BE2C (cell line): ENCODE measurements around the gene RABGEF1.
"Not testable (repeated sequence)": the region's sequence is repeated elsewhere in the genome, so short reads cannot be mapped to it uniquely, and the experiment has no call there.

ENCODE experiments used
- DNase-seq: peaks from one replicate; pipeline ENCODE4 v3.0.0-alpha.2; 2020
- H3K27me3 ChIP-seq: fragments of 250-450 bp; sonication (Bioruptor Pico); 2 replicates; pipeline ENCODE4 v1.5.1; 2020; ENCODE audit warnings: mild to moderate bottlenecking
- H3K36me3 ChIP-seq: fragments of 250-450 bp; sonication (Bioruptor Pico); 2 replicates; pipeline ENCODE4 v1.5.1; 2020; ENCODE audit warnings: mild to moderate bottlenecking
- H3K4me1 ChIP-seq: fragments of 250-450 bp; sonication (Bioruptor Pico); 2 replicates; pipeline ENCODE4 v1.5.1; 2020
- H3K4me3 ChIP-seq: 2 replicates; pipeline ENCODE4 v1.5.1; 2011; ENCODE audit warnings: low read depth, low read length
- H3K9me3 ChIP-seq: fragments of 250-450 bp; sonication (Bioruptor Pico); 2 replicates; pipeline ENCODE4 v1.5.1; 2020
- CTCF ChIP-seq: IDR thresholded peaks from 2 replicates; pipeline ENCODE4 v1.5.1; 2012; ENCODE audit warnings: mild to moderate bottlenecking, low read depth, low read length

The RABGEF1 gene

GRCh38 chr7:66837661-66838060, 97.1 kb downstream of the RABGEF1 start:
- Histone ChIP-seq H3K36me3 (no peaks in the 10 kb centered on the region), H3K27me3 (no peaks in the 10 kb centered on the region), H3K4me3 (no peak overlapping the region), H3K4me1 (no peaks in the 10 kb centered on the region), H3K9me3 (no peaks in the 10 kb centered on the region; the same call in 1 of the 2 replicates)
- TF ChIP-seq CTCF: no peak
- DNase-seq: no peak

- no peaks in the 10 kb centered on the region; the same call in 1 of the 2 replicates for H3K9me3 ChIP-seq
- no peaks in the 10 kb centered on the region for H3K36me3 ChIP-seq
- H3K4me3 ChIP-seq: no peak overlapping the region
- H3K4me1 ChIP-seq: no peaks in the 10 kb centered on the region
- no peaks in the 10 kb centered on the region for H3K27me3 ChIP-seq
- DNase-seq: no peak
- TF ChIP-seq CTCF: no peak
These were observed 99.3 kb downstream of the RABGEF1 start for GRCh38 chr7:66839814-66840213.

- TF ChIP-seq CTCF: no peak
- Histone ChIP-seq H3K4me1 (no peaks in the 10 kb centered on the region), H3K9me3 (no peaks in the 10 kb centered on the region; the same call in 1 of the 2 replicates), H3K36me3 (no peaks in the 10 kb centered on the region), H3K4me3 (no peak overlapping the region), H3K27me3 (no peaks in the 10 kb centered on the region)
- peak; percentile 0 for DNase-seq
These were observed 99.8 kb downstream of the RABGEF1 start for GRCh38 chr7:66840316-66840715.

- Histone ChIP-seq H3K9me3 (no peaks in the 10 kb centered on the region; the same call in 1 of the 2 replicates), H3K27me3 (no peaks in the 10 kb centered on the region), H3K4me1 (no peaks in the 10 kb centered on the region), H3K36me3 (no peaks in the 10 kb centered on the region), H3K4me3 (no peak overlapping the region)
- no peak for TF ChIP-seq CTCF
- no peak for DNase-seq
These were observed 101.4 kb downstream of the RABGEF1 start for GRCh38 chr7:66841898-66842297.

GRCh38 chr7:66843492-66843891, 103.0 kb downstream of the RABGEF1 start:
- not testable (repeated sequence) for DNase-seq, H3K4me1 ChIP-seq, H3K27me3 ChIP-seq, H3K36me3 ChIP-seq, H3K9me3 ChIP-seq
- H3K4me3 ChIP-seq: peak overlapping the region; percentile 83

GRCh38 chr7:66844552-66845378, 104.2 kb downstream of the RABGEF1 start:
- peak; percentile 99 for DNase-seq
- Histone ChIP-seq H3K27me3 (no peaks in the 10 kb centered on the region), H3K4me1 (no peaks in the 10 kb centered on the region)

More at GRCh38 chr7:66844552-66845378, 104.2 kb downstream of the RABGEF1 start:
- Histone ChIP-seq H3K9me3 (no peaks in the 10 kb centered on the region), H3K36me3 (no peaks in the 10 kb centered on the region), H3K4me3 (peak overlapping the region; percentile 83)
- TF ChIP-seq CTCF: no peak
